ENCODE data around the gene HDC.

HDC gene, protein sequence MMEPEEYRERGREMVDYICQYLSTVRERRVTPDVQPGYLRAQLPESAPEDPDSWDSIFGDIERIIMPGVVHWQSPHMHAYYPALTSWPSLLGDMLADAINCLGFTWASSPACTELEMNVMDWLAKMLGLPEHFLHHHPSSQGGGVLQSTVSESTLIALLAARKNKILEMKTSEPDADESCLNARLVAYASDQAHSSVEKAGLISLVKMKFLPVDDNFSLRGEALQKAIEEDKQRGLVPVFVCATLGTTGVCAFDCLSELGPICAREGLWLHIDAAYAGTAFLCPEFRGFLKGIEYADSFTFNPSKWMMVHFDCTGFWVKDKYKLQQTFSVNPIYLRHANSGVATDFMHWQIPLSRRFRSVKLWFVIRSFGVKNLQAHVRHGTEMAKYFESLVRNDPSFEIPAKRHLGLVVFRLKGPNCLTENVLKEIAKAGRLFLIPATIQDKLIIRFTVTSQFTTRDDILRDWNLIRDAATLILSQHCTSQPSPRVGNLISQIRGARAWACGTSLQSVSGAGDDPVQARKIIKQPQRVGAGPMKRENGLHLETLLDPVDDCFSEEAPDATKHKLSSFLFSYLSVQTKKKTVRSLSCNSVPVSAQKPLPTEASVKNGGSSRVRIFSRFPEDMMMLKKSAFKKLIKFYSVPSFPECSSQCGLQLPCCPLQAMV

DNA sequence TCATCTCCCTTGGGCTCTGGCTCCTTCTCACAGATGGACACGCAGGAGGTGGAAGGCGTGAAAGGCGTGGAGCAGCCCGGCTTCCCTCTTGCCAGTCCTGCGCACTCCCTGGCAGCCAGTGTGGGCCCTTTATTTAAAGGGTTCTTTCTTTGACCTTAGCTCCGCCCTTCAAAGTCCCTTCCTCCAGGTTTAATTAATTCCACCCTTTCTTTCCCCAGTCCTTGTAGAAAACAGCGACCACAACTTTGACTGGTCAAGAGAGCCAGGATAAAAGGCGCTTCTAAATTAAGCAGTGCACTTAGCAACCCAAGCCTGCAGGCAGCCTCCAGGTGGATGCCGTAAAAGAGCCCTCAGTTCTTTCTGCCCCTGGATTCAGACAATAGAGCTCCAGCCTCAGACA, at the start of gene HDC:
Gene HDC (minus strand): TSS at position 107 of the 400 bp plus-strand sequence. CDS start 103 bp downstream, at position 4.
- DNase-seq = peak; percentile 59

DNA sequence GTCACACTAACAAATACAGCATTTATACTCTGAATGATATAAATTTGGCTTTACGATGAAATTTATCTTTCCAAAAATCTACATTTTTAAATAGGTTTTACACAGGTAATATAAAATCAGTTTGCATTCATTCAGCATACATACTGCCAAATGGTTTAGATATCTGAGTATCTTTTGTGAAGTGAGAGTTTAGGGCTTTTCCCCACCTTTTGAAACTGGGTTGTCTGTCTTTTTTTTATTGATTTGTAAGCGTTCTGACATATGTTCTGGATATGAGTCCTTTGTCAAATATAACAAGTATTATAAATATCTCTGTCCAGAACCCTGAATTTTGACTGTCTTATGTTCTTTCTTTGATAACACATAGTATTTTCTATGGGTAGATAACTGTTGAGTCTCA, 47.1 kb upstream of the HDC start:
- no peak for DNase-seq

DNA sequence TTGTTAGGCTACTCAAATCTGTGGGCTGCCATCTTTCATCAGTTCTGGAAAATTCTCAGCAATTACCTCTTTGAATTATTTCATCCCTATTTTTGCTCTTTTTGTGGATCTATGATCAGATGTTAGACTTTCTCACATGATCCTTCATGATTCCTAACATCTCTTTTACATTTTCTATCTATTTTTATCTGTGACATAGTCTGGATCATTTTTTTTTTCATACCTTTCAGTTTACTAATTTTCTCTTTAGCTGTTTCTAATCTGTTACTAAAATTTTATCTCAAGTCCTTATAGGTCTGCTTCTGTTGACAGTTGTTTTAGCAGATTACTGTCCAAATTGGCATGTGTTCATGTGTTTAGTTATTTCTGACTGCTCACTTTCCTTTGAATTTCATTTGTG, 42.3 kb upstream of the HDC start:
- DNase-seq = no peak

DNA sequence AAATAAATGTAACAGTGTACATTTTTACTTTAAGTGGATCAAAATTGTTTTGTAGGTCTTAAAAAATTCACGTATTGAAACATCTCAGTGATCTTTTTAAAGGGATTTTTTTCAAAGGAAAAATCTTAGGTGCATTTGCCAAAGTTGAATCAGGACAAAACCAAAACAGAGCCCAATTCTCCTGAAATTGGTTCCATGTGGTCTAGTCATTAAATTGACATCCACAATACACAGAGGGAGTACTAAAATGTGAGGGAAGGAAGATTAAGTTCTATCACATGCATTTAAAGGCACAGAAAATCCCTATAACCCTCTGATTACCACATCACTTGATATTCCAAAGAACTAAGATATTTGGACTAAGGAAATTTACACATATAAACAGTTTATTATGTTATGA, 39.3 kb upstream of the HDC start:
- DNase-seq = no peak

DNA sequence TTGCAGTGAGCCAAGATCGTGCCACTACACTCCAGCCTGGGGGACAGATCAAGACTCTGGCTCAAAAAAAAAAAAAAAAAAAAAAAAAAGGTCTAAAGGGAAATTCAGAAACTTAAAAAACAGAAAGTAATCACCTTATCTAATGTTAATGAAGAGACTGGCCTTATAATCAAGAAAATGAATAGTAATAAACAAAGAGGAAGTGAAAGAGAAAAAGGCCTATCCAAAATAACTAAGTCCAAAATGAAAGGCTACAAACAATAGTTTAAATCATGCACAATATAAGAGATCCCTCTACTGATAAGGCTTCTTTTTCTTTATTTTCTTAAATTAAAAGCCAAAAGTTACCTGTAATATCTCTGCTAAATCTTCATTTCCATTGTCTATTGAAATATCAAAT, 37.1 kb upstream of the HDC start:
- no peak for DNase-seq

DNA sequence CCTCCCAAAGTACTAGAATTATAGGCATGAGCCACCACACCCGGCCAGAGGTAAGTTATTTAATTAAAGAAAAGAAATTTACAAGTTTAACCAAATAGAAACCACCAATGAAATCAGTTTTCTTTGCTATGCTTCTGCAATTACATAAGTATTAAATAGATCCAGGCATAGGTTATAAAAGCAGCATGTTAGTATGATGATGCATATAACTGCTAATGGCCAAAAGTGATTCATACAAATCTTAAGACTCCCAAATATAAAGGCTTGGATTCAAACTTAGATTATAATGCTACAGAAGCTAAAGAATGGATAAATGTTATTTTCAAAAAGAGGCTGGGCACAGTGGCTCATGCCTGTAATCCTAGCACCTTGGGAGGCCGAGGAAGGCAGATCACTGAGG, 32.8 kb upstream of the HDC start:
- no peak for DNase-seq

DNA sequence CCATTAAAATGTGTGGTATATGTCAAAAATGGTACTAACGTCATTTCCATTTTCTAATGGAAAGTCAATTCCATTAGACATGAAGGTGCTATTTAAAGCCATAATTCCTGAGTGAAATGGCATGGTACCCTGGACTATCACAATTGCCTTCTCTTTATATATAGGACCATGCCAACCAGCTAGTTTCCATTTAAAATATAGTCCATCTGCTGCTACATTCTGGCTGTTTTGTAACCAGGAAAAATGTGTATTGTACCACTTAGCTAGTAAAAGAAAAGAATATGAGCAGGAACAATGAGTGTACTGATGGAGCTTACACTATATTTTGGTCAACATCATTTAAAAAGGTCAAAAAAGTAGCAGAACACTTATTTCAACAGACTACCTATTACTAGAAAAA, 30.4 kb upstream of the HDC start:
- DNase-seq = no peak

DNA sequence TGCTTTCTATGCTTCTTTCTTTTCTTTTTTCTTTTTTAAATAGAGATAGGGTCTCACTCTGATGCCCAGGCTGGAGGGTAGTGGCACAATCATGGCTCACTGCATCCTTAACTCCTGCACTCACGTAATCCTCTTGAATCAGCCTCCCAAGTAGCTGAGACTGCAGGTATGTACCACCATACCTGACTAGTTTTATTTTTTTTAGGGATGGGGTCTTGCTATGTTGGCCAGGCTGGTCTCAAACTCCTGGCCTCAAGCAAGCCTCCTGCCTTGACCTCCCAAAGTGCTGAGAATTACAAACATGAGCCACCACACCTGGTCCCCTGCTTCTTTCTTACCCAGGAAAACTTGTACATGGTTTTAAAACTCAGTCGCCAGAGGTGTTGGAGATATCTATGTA, 24.2 kb upstream of the HDC start:
- DNase-seq = no peak

DNA sequence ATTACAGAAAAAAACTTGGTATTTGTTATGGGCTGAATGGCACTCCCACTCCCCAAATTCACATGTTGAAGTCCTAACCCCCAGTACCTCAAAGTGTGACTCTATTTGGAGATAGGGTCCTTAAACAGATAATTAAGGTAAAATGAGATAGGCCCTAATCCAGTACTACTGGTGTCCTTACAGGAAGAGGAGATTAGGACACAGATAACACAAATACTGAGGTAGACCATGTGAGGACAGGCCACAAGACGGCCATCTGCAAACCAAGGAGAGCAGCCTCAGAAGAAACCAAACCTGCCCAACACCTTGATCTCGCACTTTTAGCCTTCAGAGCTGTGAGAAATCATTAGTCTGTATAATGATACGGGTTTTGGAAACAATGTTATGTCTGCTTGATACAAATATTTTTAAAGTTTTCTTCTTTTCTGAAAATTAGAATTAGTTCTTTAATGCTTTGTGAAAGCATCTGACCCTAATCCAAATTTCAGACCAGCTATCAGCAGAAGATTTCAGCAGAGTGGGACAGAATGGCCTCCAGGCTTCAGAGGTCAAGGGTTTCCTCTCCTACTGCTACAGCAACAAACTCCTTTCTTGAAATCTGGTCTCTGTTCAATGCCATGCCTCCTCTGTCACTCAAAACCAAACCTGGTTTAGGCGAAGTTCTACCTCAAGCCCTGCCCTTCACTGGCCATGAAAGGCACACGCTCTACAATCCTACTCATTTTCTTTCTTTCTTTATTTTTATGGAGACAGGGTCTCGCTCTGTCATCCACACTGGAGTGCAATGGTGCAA, 22.0 kb upstream of the HDC start:
- DNase-seq = no peak

DNA sequence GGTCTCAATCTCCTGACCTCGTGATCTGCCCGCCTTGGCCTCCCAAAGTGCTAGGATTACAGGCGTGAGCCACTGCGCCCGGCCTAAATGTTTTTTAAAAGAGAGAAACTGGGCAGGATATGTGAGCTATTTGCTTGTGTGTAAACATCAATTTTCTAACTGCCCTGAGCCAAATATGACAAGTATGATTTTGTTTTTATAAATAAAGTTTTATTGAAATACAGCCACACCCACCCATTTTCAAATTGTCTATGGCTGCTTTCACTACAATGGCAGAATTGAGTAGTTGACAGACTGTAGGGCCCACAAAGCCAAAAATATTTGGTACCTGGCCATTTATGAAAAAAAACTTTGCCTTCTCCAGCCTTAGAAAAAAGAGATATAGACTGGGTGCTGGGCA, 15.9 kb upstream of the HDC start:
- no peak for DNase-seq

DNA sequence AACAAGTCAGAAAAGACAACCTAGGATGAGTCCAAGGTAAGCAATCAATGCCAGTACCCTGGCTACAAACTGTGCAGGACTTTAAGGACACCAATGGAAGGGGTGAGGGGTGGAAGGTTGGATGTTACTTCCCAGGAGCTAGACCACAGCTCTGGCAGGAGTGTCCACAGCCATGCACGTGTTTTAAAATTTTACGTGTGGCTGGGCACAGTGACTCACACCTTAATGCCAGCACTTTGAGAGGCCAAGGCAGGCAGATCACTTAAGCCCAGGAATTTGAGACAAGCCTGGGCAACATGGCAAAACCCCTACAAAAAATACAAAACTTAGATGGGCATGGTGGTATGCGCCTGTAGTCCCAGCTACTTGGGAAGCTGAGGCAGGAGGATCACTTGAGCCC, 14.7 kb upstream of the HDC start:
- no peak for DNase-seq

DNA sequence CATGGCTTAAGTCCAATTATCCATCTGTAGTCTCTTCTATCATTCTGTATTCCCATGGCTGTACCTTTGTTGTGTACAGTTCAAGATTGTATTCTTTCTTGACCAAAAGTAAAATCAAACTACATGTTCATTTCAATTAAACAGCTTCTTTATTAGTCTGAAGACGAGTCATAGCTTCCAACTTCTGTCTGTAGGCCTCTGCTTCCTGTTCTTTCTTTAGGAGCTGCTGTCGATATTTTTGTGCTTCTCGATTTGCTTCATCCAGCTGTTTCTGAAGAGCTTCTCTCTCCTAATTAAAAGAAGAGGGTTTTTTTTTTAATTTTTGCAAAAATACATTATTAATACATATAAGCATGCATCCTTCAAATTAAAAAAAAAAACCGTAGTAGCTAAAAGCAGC, 13.0 kb upstream of the HDC start:
- no peak for DNase-seq

DNA sequence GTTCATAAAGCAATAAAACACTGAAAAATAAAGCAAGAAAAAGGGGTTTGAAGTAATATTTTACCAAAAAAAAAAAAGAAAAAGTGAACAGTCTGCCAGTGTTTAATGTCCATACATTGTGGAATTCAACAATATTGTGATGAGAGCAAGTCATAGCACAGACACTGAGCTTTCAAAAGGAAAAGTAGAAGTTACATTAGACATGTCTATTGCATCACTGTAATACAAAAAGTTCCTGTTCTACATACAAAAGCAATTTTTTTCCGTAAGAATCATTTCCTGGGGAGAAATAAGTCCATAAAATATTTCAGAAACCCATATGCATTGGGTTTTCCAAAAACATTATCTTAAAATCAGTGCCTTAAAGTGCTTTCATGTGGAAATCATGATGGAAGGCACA, 11.8 kb upstream of the HDC start:
- no peak for DNase-seq

DNA sequence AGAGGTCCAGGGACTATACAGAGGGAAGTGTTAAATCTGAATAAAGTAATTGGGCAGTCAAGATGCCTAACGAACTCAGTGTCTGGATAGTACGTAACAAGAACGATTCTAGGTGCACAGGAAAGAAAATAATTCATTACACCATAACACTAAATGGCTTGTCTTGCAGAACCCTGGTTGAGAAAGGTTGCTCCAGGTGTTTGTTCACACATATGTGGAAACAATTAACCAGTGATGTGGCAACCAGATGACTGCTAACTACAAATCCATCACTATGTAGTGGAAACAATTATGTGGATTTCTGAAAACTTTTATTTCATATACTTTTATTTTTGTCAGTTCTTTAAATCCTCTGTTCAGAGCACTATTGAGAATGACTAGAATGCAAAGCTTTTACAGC, 10.4 kb upstream of the HDC start:
- DNase-seq = no peak

DNA sequence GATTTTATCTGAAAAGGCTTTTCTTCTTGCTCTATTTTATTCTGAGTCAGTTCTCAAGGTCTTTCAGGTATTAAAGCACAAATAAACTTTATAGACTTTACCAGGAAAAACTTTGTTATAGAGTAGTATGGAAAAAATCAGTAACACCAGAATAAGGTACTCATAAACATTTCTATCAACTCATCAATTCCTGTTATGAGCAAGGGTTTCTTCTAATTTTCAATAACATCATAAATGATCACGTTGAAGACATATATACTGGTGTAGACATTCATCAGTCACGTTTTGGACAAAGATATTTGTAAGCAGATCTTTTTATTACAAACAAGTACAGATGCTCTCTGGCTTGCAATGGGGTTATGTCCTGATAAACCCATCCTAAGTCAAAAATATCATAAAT, 9.6 kb upstream of the HDC start:
- no peak for DNase-seq

DNA sequence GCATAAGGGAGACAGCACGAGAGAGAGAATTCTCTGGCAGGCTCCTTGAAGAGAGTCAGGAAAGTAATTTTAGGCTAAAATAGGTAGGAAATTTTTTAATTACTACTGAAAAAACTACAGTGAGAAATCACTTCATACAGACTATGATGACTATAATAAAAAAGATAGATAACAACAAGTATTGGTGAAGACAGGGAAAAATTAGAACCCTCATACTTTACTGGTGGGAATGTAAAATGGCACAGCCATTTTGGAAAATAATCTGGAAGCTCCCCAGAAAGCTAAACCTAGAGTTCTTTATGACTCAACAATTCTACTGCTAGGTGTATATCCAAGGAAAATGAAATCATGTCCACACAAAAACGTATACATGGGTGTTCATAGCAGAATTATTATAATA, 2.1 kb upstream of the HDC start:
- DNase-seq = no peak

DNA sequence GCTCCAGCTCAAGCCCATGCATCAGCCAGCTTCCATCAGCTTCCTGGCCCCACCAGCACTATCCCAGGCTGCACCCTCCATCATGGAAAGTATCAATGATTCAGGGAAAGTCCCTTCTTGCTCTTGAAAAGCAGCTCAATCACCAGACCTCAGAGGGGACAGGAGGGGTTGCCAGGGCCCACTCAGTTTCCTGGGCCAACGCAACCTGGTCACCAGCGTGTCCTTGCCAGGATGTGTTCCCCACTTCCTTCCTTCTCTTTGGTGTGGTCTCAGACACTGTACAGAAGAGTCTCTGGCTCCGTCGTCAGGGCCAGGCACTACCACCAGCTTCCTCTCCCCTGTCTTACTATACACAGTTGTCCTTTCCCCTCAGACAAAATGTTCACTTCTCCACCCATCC, 3.0 kb downstream of the HDC start:
- DNase-seq = no peak

DNA sequence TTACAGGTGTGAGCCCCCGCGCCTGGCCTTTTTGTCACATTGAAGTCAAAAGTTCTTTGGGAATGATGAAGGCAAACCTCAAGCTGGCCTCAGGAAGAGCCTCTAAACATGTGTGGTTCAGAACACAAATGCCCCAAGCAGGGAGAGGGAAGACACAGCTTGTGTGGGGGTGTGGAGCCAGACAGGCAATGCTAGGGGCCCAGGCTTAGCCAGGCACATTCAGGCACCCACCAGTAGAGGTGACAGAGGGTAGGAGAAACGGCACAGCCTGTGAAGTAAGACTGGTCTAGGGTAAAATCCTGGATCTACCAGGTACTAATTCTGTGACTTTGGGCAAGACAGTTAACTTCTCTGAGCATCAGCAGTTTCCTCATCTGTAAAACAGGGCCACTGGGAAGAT, 3.5 kb downstream of the HDC start:
- DNase-seq = no peak

DNA sequence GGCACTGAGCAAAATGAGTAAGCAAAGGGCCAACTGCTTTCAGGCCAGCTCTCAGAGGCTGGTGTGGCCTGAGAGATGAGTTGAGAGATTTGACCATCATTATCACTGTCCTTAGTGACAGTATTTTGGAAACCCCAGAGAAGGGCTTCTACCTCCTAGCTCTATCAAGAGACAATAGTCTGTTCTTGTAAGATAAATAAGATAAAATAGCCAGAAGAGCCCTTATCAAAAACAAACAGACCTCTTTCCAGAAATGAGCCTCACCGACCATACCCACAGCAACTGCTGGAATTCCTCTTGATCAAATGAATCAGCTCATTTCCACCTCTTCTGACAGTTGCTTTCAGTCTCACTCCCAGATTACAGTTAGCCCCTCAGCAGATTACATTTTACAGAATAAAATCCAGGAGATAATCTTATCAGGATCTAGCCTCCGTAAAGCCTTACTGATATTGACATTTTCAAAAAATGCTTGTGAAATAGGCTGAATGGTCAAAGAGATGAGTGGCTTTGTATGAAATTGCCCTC, 4.5 kb downstream of the HDC start:
- no peak for DNase-seq

DNA sequence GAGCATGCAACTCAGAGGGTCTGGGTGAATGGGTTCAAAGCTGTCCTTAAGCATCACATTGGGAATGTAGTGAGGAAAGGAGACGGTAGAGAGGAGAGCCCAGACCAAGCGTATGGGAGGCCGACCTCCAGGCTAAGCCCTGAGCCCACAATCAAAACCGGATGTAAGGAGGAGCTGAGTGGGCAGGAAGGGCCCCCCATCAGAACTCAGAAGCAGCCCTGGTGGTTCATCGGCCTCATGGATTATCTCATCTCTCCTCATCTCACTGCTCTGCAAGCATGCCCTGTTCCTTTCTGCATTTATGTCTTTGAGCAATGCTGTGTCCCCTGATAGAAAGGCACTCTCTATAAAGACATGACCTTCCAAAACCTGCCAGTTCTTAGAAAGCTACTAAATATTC, 6.2 kb downstream of the HDC start:
- no peak for DNase-seq

DNA sequence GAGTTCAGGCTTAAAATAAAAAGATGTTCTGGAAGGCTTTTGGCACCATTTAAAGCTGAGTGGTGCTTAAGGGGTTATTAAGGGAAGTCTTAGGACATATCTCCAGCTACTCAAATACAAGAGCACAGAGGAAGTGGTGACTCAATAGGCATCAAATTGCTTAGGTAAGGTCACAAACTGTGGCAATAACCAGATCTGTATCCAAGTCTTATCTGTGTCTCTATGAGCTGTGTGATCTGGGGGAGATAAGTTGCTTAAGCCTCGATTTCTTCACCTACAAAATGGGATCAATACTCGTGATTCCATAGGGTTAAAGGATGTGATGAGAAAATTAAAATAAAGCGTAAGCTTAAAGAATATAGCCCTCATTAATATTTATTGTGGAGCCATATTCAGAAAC, 7.6 kb downstream of the HDC start:
- DNase-seq = no peak

DNA sequence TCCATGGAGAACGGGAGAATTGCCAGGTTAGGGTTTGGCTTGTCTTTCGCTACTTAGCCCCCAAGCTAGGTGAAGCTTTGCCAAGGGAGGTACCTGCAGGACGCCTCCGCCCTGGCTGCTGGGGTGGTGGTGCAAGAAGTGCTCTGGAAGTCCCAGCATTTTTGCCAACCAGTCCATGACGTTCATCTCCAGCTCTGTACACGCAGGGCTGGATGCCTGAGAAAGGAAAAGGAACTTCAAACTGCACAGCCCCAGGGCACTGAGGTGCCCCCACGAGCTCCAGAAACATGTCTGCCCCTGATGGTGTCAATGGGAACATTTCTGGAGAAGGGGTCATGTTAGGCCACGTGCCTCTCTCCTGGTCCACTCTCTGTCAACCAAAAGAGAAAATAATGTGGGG, 8.2 kb downstream of the HDC start:
- DNase-seq = no peak

DNA sequence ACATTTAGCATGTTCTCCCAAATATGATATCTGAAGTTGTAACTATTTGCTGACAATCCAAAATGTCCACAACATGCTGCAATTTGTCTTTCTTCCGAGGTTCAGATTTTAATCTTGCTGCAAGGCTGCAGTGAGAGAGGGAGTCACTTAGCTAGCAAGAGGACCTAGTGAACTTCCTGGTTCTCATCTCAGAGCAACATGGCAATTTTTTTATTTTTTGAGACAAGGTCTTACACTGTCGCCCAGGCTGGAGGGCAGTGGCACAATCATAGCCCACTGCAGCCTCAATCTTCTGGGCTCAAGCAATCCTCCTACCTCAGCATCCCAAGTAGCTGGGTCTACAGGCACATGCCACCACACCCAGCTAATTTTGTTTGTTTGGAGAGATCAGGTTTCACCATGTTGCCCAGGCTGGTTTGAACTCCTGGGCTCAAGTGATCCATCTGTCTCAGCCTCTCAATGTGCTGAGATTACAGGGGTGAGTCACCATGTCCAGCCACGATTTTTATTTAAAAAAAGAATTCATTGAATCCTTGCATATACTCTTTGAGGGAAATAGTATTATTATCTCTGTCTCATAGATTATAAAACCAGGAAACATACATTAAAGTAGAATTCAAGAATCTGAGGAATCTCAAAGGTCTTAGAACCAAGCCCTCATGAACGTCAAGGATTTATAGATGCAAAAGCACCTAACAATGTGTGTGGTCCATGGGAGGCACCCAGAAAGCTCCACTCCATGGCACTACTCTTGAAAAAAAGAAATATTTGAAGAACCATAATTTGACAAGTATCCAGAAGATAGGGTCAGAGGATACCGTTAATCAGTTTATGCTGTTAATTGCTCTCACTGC, 9.1 kb downstream of the HDC start:
- no peak for DNase-seq

Data from DMS79 treated with DMSO at 0.1 percent for 48 hours (cell line).